Stimulated activated CD8-positive, alpha-beta memory T cell treated with anti-CD3 and anti-CD28 coated beads, Interleukin-7, amount 100 ng/mL, for 48 hours (primary cell): ENCODE data around the gene MCL1.
"Not testable (repeated sequence)": the region's sequence is repeated elsewhere in the genome, so short reads cannot be mapped to it uniquely, and the experiment has no call there.

Experiments used
- DNase-seq, 2 donors: peaks; one replicate each; pipeline ENCODE4 v3.0.0-alpha.2; 2020; ENCODE audit warnings: low read depth in 1 of 2; ENCODE audit errors: extremely low read depth in 1 of 2

The MCL1 gene

DNA sequence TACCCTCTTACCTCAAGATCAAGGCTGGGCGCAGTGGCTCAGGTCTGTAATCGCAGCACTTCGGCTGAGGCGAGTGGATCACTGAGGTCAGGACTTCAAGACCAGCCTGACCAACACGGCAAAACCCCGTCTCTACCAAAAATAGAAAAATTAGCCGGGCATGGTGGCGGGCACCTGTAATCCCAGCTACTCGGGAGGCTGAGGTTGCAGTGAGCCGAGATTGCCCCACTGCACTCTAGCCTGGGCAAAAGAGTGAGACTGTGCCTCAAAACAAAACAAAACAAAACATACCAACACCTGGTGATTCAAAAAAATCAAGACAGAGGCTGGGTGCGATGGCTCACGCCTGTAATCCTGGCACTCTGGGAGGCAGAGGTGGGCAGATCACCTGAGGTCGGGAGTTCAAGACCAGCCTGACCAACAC, 5.8 kb downstream of the MCL1 start:
- not testable (repeated sequence) for DNase-seq

- DNase-seq, result no peak
Observed at GRCh38 chr1:150572918-150573647, 6.3 kb downstream of the MCL1 start.

GRCh38 chr1:150568594-150568966, 10.8 kb downstream of the MCL1 start:
- no peak for DNase-seq

DNA sequence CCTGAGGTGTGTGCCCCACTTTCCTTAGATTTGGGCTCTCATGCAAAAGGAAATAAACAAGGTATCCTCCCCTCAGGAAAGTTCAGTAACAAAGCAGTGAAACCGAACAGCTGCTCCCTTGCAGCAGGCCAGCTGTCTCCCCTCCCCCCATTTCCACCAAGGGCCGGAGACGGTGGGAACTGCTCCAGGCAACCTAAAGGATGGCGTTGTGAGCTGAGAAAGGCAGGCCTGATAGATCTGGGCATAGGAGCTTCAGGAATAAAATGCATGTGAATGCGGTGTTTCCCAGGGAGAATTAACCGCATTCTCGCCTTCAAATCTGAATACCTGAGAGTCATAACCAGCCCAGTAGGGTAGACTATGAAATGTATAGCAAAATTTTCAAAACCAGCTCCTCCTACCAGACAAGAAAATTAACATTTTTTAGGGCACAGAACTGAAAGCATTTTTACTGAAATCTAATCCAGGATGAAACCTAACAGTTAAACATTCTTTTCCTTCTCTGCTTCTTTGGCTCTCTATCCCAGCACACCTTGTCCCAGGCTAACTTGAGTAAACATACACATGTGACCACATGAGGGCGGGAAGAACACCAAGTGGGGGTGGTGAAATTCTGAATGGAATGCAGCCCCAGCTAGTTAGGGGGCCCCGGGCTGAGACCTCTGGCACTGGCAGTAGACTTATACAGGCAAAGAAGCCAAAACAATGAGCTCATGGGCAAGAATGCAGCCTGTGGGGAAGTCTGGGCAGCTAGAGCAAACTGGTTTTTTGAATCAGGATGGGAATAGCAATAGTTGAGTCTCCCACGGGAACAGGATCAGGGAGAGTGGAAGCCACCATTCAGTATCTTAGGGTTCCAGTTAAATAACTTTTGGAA, 11.5 kb downstream of the MCL1 start:
- DNase-seq, result no peak

DNA sequence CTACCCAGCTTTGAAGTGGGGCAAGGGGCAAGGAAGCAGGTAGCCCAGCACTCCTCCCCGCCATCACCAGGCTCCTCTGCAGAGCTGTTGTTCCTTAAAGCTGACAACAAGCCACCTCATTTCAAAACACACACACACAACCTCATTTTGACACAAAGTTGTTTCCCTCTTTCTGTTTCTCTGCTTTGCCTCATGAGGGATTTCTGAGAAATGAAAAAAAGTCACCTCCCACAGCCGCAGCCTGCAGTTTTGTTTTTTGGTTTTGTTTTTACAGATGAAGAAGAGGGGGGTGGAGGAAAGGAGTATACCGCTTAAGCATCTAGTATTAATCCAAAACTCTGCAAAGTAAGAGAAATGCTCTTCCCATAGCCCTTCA, 12.1 kb downstream of the MCL1 start:
- peak in 1 of 2 donors; percentile 69 for DNase-seq

DNA sequence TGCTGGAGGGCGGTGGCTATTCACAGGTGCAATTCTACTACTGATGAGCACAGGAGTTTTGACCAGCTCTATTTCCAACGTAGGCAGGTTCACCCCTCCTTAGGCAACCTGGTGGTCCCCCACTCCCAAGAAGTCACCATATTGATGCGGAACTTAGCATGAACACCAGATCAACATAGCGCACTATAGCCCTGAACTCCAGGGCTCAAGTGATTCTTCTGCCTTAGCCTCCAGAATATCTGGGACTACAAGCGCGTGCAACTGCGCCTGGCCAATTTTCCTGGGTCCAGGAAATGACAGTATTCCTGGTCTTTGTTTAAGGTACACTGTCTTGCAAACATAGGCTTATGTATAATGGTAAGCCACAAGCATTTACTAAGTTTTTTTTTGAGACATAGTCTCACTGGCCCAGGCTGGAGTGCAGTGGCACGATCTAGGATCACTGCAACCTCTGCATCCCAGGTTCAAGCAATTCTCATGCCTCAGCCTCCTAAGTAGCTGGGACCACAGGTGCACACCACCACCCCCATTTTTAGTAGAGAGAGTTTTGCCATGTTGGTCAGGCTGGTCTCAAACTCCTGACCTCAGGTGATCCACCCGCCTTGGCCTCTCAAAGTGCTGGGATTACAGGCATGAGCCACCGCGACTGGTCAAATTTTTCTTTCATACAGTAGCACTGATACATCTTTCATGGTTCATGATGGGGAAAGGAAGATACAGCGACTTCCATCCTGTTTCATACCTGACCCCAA, 12.6 kb downstream of the MCL1 start:
- no peak for DNase-seq

DNA sequence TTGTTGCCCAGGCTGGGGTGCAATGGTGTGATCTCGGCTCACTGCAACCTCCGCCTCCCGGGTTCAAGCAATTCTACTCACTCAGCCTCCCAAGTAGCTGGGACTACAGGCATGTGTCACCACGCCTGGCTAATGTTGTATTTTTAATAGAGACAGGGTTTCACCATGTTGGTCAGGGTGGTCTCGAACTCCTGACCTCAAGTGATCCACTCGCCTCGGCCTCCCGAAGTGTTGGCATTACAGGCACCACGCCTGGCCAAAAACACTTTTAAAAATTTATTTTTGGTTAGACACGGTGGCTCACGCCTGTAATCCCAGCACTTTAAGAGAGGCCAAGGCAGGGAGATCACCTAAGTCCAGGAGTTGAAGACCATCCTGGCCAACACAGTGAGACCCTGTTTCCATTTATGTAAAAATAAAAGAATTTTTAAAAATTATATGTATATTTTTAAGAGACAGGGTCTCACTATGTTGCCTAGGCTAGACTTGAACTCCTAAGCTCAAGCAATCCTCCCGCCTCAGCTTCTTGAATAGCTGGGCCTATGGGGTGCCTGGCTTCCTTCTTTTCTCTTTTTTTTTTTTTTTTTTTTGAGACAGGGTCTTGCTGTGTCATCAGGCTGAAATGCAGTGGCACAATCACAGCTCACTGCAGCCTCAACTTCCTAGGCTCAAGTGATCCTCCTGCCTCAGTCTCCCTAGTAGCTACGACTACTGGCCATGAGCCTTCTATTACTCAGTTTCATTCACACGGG, 14.0 kb downstream of the MCL1 start:
- not testable (repeated sequence) for DNase-seq

DNA sequence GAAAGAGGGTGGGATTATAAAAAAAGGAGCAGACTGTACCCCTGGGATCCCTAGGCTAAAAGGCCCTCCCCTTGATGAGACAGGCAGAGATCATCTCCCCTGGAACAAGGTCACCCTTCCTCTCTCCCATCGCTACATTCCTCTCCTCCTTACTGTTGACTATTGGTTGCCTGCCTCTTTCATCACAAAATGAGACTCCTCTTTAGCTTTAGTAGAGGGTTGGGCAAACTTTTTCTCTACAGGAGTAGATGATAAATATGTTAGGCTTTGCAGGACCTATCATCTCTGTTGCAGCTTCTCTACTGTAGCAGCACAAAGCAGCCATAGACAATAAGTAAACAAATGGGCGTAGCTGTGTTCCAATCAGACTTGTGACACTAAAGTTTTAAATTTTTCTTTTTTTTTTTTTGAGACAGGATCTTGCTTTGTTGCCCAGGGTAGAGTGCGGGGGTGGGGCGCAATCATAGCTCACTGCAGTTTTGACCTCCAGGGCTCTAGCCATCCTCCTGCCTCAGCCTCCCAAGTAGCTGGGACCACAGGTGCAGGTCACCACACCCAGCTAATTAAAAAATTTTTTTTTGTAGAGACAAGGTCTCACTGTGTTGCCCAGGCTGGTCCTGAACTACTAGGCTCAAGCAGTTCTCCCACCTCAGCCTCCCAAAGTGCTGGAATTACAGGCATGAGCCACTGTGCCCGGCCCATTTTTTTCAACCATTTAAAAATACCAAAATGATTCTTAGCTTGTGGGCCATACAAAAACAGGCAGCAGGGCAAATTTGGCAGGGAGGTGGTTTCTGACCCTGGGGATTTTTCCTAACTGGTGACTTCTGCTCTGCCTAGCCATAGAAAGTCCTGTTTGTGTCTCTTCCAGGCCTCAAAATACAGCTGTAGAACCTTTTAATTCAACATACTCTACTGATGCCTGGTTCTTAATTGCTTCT, 15.1 kb downstream of the MCL1 start:
- no peak for DNase-seq

GRCh38 chr1:150563340-150564038, 15.9 kb downstream of the MCL1 start:
- no peak for DNase-seq

DNA sequence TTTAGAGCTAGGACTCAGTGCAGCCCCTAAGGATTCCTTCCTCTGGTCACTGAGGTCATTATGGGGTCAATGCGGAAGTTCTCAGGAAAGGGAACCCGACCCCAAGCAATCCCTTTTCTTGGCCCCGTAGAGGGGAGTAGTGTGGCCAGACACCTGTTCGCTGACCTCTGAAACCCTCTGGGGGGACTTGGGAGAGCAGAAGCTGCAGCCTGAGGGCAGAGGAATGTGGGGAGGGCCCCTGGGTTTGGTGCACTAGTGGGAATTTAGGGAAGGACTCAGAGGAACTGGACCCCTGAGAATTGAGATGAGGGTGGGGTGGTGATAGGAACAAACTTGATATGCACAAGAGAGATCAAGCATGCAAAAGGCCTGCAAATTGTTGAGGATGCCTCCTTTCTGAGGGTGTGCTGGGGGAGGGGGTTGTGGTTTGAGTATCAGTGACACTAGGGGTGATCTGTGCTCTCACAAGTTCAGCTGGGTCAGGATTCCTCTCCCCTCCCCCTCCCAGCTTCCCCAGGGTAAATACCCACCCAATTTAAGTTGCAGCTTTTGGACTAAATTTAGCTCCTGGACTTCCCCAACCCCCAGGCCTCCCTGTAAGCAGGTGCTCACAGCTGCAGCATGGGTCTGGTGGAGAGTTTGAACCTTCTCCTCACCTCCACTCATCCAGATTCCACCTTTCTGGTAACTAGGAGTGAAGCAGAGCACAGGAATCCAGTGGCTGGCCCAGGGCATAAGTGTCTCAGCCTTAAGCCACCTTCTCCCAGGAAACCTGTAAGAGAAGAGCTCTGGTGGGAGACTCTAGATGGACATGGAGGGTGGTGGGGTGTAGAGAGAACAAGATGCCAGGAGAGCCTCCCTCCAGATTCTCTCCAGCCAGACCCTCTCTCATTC, 16.7 kb downstream of the MCL1 start:
- peak; percentile 59 to 88 for DNase-seq

DNA sequence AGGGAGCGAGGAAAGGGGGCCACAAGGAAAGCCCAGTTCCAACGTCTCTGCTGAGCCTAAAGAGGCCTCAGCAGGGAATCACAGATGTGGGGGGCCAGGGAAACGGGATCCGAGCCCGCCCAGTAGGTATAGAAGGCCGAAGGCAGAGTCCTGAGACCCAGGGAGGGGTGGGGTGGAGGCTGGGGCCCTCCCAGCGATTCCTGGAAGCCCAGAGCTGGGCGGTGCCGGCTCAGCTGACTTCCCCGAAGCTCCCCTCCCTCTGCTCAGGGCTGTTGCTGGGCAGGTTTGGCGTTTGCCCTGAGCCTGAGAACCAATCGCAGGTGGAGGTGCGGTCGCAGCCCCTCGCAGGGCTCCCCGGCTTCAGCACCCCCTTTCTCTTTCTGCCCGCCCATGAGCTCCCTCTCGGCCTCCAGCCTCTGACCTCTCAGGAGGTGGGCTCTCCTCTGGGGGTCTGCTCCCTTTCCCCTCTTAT, 17.4 kb downstream of the MCL1 start:
- peak; percentile 82 to 92 for DNase-seq

DNA sequence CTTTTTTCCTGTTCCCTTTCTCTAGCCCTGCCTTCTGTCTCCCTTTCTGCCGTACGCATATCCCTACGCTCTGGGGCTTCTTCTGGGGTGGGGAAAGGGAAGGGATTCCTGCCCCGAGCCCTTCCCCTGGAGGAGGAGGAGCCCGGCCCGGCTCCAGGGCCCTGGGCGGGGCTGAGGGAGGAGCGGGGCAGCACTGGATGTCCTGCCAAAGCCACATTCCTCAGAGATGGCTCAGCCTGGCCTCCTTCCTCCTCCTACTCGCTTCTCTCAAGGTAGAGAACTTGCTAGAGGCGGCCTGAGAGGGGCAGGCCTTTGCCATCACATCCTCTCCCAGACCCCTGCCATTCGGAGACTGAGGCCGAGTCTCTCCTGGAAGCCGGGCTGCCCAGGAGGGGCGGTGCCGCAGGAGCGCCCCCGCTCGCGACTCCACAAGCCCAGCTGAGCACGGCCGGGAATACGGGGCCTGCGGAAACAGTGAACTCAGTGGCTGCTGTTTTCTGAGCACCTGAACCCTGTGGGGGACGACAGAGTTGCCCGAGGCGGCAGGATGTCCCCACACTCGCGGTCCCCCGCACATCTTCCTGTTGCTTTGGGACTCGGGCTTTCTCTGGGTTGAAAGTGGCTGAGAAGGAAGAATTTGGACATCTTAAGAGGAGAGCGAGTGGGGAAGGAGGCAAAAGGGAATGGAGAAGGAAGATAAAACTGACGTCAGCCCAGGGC, 18.0 kb downstream of the MCL1 start:
- DNase-seq, result peak; percentile 58 to 68

DNA sequence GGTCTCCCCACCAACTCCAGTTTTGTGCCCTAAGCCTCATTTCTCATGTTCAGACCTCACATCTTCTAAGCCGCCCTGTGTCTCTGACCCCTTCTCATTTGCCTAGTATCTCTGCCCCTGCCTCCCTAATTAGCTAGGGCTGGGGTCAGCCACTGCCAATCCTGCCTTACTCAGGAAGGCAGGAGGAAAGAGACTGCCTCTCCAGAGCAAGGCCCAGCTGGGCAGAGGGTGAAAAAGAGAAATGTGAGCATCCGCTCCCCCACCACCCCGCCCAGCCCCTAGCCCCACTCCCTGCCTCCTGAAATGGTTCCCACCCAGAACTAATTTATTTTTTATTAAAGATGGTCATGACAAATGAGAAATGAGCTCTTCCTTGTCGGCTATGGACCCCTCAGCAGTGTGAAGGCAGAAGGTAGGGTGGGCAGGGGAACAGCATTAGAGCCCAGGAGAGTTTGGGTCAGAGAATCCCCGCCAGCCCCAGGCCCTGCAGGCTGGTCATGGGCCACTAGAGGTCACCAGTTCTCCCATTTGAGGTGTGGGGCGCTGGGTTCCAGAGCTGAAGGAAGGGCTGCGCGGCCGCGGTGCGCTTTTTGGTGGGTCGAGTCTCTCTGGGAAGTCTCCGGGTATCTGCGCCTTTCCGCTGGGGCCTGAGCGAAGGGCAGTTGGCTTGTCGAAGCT, 18.7 kb downstream of the MCL1 start:
- peak; percentile 69 to 84 for DNase-seq

GRCh38 chr1:150560011-150560438, 19.4 kb downstream of the MCL1 start:
- DNase-seq, result no peak

DNA sequence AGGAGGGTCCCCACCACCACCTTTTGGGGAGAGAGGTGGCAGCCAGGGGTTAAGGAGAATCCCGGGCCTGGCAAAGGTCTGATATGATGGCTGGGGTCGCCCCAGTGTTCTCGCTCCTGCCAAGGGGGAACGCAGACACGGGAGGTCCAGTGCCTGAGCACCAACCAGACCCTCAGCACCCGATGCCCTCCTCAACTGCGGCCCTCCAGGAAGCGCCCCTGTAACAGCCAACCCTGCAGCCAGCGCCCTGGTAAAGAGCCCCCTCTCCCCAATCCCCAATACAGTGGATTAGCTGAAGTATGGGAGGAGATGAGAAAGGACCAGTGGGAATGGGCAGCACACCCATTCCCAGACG, 19.8 kb downstream of the MCL1 start:
- no peak for DNase-seq

DNA sequence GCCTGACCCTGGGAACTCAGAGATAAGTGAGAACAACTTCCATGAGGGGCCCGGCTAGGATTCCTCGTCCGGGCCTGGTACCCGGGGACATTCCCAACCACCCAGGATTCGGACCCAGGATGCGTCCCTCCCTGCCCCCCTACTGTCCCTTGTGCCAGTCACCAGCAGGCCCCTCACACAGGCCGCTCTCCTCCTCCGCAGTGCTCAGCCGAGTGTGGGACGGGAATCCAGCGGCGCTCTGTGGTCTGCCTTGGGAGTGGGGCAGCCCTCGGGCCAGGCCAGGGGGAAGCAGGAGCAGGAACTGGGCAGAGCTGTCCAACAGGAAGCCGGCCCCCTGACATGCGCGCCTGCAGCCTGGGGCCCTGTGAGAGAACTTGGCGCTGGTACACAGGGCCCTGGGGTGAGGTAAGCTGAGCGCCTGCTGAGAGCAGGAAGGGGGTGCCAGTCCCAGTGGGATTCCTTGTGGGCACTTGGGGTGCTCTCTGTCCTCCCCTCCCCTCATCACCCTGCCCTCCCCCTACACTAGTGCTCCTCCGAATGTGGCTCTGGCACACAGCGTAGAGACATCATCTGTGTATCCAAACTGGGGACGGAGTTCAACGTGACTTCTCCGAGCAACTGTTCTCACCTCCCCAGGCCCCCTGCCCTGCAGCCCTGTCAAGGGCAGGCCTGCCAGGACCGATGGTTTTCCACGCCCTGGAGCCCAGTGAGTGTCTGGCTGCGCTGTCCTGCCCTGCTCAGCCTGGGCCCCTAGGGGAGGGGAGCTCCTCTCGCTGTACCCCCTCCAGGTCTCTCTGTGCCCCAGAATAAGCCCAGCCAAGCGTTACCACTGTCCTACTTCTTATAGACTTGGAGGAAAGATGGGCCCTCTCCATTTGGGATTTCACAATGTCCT, 20.4 kb downstream of the MCL1 start:
- no peak for DNase-seq
